ENCODE data around the gene DFFA.

DFFA gene

DNA sequence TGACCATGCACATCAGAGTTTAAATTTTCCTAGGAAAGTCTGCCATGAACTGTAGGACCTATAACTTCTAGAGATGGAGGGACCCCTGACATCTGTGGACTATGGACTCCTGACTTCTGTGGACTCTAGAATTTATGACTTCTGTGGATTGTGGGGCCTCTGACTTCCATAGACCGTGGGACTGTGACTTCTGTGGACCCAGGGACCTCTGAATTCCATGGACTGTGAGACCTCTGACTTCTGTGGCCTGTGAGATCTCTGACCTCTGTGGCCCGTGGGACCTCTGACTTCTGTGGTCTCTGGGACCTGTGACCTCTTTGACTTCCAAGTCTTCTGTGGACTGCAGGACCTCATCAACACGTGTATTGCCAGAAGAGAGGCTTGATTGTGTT is 39.2 kb upstream of the DFFA start:
- TF ChIP-seq CTCF (IDR thresholded peaks at IDR 0.05; ENCODE audit: borderline replicate concordance, control extremely low read depth, extremely low read depth, insufficient read depth, missing control alignments) = no peak
- DNase-seq (ENCODE audit: low spot score) = no peak
- in situ Hi-C loops (cut with MboI; ENCODE audit: low sequenced_read_pairs, unreplicated experiment) = loop anchor here (25.0 kb wide), 2 partner anchors 351 to 426 kb away; no protein-coding TSS in a partner anchor

GRCh38 chr1:10510520-10511493 is 38.5 kb upstream of the DFFA start:
- in situ Hi-C loops (cut with MboI; ENCODE audit: low sequenced_read_pairs, unreplicated experiment) = loop anchor here (25.0 kb wide), 2 partner anchors 351 to 426 kb away; no protein-coding TSS in a partner anchor
- peak; percentile 89 for DNase-seq (ENCODE audit: low spot score)

GRCh38 chr1:10509809-10510509 is 37.6 kb upstream of the DFFA start:
- in situ Hi-C loops (cut with MboI; ENCODE audit: low sequenced_read_pairs, unreplicated experiment) = loop anchor here (25.0 kb wide), 2 partner anchors 352 to 427 kb away; no protein-coding TSS in a partner anchor
- no peak for TF ChIP-seq CTCF (IDR thresholded peaks at IDR 0.05; ENCODE audit: borderline replicate concordance, control extremely low read depth, extremely low read depth, insufficient read depth, missing control alignments)
- DNase-seq (ENCODE audit: low spot score) = no peak

More at GRCh38 chr1:10510520-10511493, 38.5 kb upstream of the DFFA start:
- TF ChIP-seq CTCF (IDR thresholded peaks at IDR 0.05; ENCODE audit: borderline replicate concordance, control extremely low read depth, extremely low read depth, insufficient read depth, missing control alignments) = no peak

DNA sequence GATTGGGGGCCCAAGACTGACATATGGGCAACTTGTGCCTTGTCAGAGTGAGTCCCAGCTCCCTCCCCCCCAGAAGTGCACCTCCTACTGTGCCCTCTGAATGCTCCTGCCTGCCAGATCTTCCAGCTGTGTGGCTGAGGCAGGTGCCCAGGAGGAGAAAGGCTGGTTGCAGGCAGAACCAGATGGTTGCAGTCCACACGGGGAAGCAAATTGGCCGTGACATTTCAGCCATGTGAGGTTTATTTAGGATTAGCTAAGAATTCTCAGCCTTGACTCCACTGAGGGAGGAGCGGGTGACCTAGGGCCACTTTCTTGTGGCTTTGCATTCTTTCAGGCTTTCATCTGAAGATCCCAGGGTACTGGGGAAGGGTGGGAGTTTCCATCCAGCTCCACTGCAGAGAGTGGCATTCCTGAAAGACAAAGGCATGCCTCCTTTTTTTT is 36.2 kb upstream of the DFFA start:
- DNase-seq (ENCODE audit: low spot score) = no peak
- TF ChIP-seq CTCF (IDR thresholded peaks at IDR 0.05; ENCODE audit: borderline replicate concordance, control extremely low read depth, extremely low read depth, insufficient read depth, missing control alignments) = no peak
- in situ Hi-C loops (cut with MboI; ENCODE audit: low sequenced_read_pairs, unreplicated experiment) = loop anchor here (25.0 kb wide), 2 partner anchors 354 to 429 kb away; no protein-coding TSS in a partner anchor

DNA sequence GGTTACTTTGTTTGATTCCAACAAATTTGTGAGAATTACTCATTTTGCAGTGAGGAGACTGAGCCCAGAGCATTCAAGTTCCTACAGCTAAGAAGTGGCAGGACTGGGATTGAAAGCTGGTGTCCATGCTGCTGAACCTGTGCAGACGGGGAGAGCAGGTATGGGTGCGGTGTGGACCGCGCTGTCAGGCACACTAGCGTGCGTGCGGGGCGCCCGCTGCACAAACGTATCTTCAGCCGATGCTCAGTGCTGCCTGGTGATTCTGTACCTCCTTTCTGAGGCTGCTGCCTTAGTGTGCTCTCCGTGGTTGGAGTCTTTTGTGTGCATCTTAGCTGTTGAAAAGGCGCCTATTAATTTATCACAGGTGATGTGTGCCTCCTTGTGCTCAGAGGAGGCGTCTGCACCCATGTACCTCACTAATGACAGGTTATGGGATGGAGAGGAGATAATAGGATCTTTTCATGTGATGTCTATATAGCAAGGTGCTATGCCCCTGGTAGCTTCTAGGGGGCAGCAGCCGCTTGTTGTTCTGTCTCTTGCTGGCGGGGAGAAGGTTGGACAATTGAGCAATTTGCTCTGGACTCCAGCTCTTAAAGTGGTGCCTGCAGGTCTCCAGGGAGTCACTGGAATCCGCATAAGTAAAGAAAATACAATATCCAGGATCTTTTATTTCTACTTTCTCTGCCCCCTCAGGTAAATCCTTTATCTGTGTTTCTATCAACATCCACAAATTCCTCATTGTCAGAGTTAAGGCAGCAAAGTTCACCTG is 35.0 kb upstream of the DFFA start:
- in situ Hi-C loops (cut with MboI; ENCODE audit: low sequenced_read_pairs, unreplicated experiment) = loop anchor here (25.0 kb wide), 2 partner anchors 355 to 430 kb away; no protein-coding TSS in a partner anchor
- DNase-seq (ENCODE audit: low spot score) = peak; percentile 81
- TF ChIP-seq CTCF (IDR thresholded peaks at IDR 0.05; ENCODE audit: borderline replicate concordance, control extremely low read depth, extremely low read depth, insufficient read depth, missing control alignments) = peak; percentile 63
